ENCODE results near the gene TTYH3.
"Not testable (repeated sequence)": the region's sequence is repeated elsewhere in the genome, so short reads cannot be mapped to it uniquely, and the experiment has no call there.

The TTYH3 gene

DNA sequence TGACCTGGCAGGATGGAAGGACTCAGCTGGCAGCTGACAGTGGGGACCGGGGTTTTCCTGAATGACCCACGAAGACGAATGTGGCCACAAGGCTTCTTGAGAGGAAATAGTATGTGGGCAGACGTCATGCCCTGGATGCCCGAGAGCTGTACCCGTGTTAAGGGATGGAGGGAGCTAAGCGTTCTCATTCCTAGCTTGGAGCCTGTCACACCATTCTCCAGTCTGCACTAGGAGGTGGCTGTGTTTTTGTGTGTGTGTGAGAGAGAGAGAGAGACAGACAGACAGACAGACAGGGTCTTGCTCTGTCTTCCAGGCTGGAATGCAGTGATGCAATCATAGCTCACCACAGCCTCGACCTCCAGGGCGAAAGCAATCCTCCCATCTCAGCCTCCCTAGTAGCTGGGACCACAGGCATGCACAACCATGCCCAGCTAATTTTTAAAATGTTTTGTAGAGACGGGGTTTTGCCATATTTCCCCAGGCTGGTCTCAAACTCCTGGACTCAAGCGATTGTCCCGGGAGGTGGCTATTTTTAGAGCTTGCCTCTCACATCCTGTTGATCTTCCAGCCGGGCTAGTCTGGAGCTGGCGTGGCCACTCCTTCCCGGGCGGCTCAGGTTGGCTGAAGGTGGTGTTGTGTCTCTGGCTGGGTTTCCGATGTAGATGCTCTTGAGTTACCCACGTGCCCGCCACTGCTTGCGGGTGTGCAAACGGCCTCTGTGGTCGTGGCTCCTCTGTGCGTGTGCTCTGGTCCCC, 58.3 kb downstream of the TTYH3 start:
- no peak for DNase-seq

DNA sequence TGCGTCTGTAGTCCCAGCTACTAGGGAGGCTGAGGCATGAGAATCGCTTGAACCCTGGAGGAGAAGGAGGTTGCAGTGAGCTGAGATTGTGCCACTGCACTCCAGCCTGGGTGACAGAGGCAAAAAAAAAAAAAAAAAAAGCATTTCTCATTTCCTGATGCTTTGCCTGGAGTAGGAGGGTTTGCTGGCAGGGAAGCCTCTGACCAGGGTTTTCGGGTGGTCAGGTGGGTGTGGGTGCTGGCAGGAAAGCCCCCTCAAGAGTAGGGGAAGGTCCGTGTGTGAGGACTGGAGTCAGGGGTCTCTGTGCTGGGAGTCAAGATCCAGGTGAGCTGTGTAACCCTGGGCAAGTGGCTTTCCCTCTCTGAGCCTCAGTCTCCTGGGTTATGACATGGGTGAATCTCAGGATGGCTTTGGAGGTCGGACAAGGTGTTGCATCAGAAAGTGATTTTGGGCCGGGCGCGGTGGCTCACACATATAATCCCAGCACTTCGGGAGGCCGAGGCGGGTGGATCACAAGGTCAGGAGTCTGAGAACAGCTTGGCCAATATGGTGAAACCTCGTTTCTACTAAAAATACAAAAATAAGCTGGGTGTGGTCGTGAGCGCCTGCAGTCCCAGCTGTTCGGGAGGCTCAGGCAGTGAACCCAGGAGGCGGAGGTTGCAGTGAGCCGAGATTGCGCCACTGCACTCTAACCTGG, 59.4 kb downstream of the TTYH3 start:
- no peak for DNase-seq

DNA sequence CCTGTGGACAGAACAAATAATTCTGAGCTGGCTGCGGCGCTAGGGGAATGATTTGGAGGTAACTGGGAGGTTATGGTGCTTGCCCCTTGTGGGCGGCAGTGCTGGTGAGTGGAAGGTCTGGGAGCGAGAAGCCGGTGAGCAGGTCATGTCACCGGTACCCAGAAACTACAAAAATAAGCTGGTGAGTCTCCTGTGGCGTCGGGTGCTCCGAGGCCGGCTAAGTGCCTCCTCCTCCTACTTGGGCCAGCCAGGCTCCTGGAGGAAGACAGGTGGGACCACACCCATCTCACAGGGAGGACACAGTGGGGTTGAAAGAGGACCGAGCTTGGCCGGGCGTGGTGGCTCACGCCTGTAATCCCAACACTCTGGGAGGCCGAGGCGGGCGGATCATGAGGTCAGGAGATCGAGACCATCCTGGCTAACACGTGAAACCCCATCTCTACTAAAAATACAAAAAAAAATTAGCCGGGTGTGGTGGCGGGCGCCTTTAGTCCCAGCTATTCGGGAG, 60.2 kb downstream of the TTYH3 start:
- DNase-seq = not testable (repeated sequence)

DNA sequence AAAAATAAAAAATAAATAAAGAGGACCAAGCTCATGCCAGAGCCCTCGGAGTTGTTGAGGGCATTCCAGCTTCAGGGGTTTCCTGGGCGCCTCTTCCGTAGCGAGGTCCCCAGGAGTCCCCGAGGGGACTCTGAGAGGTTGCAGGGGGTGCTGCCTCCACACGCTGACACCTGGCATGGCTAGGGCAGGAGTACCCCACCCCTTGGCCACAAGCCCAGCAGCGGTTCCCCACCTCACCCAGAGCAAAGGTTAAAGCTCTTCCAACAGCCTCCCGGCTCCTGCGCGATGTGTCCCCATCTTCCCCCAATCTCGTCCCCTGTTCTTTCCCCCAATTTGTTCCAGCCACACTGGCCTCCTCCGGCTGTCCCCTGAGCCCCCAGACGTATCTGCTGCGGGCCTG, 60.8 kb downstream of the TTYH3 start:
- no peak for DNase-seq

DNA sequence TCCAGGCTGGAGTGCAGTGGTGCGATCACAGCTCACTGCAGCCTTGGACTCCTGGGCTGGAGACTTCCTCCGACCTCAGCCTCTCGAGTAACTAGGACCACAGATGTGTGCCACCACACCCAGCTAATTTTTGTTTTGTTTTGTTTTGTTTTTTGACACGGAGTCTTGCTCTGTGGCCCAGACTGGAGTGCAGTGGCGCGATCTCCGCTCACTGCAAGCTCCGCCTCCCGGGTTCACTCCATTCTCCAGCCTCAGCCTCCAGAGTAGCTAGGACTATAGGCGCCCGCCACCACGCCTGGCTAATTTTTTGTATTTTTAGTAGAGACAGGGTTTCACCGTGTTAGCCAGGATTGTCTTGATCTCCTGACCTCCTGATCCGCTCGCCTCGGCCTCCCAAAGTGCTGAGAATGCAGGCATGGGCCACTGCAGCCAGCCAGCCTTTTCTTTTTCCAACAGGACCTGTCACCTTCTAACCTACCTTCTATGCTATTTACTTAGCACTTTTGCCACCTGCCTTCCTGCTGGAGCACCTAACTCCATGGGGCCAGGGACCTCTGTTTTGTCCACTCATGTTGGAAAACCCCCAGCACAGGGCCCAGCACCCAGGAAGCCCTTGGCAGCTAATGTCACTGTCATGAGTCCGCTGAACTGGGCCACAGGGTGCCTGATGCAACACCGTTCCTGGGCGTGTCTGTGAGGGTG, 61.8 kb downstream of the TTYH3 start:
- DNase-seq = peak; percentile 1

DNA sequence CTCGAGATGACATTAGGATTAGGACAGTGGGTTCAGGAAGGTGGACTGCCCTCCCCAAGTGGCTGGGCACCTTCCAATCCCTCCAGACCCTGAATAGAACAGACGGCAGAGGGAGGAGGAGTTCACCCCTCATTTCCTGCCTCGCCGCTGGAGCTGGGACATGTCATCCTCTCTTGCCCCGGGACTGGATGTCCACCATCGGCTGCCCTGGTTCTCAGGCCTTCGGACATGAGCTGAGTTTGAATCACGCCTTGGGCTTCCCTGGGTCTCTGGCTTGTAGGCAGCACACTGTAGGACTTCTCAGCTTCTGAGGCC, 62.3 kb downstream of the TTYH3 start:
- not testable (repeated sequence) for DNase-seq

DNA sequence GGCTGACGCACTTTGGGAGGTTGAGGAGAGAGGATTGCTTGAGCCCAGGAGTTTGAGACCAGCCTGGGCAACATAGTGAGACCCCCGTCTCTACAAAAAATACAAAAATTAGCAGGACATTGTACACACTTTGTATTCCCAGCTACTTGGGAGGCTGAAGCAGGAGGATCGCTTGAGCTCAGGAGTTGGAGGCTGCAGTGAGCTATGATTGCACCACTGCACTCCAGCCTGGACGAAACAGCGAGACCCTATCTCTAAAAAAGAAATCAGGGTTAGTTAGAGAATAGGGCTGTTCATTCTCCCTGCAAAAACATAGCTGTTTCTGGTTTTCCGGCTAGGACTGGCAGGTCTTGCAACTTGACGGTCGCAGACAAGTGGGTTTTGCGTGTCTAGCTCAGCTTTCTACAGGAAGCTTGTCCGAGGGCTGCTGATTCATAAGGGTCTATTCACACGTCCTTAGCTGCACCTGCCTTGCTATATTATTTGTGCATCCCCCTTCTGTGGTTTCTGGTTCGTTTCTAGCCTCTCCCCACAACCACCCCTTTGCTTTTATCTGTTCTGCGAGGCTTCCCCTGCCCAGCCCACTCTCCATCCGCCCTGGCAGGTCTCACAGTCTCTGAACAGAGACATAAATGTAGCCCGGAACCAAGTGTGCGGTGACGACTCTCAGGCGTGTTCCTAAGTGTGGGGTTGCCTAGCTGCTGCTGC, 66.9 kb downstream of the TTYH3 start:
- DNase-seq = no peak

DNA sequence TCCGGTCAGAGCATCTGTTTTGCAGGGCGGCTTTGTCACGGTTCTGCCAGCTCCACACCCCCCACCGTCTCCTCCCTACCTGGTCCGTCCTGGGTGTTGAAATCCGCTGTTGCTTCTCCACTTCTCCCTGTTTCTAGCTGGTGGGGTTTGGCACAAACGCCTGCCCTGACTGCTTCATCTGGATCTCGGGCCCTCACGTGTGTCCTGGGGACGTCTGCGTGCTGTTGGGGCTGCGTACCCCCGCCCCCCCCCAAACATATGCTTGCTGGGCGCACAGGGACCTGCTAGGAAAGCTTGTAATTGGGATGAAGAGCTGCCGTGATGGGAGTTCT, 67.5 kb downstream of the TTYH3 start:
- no peak for DNase-seq

DNA sequence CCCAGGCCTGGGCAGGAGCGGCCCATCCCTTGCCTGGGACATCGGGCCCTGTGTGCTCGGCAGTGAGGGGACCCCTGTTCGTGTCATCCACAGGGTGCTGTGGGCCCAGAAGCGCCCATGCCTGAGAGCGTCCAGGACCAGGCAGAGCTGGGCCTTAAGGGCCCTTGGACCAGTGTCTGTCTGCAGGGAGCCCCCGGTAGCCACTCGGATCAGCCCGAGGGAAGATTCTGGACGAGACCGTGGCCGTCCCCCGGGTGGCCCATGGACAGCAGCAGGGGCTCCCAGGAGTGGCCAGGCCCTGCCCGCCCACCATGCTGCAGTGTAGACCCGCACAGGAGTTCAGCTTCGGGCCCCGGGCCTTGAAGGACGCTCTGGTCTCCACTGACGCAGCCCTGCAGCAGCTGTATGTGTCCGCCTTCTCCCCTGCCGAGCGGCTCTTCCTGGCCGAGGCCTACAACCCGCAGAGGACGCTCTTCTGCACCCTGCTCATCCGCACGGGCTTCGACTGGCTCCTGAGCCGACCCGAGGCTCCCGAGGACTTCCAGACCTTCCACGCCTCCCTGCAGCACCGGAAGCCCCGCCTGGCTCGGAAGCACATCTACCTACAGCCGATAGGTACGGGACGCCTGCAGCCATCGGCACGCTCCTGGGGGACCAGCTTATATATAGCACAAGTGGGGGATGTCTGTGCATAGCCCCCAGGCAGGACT, 68.5 kb downstream of the TTYH3 start:
- no peak for DNase-seq

DNA sequence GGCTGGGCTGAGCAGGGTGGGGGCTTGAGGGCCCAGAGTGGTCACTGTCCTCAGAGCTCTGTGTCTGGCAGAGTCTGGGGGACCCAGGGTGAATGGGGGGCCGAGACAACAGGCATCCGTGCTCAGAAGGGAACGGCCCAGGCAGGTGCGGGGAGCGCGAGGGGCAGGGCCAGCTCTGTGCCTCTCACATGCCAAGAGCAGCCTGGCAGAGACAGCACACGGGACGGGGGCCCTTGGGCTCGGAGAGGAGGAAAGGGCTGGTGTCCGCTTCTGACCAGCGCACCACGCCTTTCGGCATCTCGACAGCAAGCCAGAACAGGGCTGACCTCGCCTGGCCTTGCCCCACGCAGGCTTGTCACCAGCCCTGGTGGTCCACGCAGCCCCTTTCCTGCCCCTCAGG, 69.6 kb downstream of the TTYH3 start:
- no peak for DNase-seq

DNA sequence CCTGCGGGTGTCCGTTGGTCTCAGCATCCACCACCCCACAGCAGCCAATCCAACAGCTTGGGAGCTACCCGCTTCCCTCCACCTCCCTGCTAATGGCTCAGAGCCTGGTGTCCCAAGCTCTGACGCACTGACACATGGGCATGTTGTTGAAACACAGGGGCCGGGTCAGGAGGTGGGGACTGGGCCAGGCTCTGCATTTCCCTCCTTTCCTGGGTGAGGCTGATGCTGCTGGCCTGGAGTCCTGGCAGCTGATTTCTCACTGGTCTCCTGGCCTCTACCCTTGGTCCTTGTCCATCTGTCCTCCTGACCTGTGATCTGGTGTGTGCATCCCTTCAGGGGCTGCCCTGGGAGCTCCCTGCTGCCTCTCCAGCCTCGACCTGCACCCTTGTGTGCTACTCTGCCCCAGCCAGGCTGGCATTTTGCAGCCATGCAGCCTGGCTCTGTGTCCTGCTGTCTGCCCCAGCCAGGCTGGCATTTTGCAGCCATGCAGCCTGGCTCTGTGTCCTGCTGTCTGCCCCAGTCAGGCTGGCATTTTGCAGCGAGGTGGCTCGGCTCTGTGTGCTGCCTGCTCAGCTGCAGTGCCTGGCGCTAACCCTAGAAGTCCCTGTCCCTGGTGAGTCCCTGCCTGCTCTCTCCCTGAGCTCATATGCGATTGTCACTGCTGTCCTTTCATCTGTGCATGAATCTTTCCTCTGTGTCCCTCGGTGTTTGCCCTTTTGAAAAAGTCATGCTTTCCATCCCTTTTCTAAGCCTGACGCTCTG, 70.2 kb downstream of the TTYH3 start:
- DNase-seq = no peak

DNA sequence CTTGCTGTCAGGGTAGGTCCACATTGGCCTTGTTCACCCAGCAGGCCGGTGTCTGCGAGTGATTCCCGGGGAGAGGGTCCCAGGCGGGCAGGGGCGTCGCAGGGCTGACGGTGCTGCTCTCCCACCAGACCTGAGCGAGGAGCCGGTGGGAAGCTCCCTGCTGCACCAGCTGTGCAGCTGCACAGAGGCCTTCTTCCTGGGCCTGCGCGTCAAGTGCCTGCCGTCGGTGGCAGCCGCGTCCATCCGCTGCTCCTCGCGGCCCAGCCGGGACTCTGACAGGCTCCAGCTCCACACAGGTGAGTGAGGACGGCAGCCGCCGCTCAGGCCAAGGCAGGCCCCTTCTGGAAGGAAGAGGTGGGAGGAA, 70.8 kb downstream of the TTYH3 start:
- DNase-seq = no peak

DNA sequence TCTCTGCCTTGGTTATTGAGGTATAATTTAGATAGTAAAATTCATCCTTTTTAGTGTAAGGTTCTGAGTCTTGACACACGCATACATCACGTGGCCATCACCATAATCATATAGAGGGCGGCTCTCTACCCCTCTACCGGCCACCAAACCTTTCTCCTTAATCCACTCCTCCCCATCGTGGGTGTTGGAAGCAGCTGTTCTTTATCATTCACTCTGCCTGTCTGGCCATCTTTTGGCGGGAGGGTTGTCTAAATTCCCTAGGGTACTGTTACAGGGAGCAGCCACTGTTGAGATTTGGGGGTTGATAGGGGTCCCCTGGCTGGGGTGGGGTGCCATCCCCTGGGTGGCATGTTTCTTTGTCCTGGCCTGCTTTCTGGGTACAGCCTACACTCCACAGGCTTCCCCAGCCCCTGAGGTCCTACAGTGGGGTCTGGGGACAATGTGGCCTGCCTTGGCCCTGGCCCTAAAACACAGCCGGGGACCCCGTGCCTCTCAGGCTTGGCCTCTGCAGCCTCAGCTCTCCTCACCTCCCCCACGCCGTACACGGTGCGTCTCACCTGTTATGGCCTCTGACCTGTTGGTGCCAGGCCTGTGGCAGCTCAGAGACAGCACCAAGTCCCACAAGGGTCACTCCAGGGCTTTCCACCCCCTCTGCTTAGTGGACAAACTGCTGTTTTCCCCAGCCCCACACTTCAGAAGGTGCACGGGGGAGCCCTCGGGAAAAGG, 73.7 kb downstream of the TTYH3 start:
- no peak for DNase-seq

DNA sequence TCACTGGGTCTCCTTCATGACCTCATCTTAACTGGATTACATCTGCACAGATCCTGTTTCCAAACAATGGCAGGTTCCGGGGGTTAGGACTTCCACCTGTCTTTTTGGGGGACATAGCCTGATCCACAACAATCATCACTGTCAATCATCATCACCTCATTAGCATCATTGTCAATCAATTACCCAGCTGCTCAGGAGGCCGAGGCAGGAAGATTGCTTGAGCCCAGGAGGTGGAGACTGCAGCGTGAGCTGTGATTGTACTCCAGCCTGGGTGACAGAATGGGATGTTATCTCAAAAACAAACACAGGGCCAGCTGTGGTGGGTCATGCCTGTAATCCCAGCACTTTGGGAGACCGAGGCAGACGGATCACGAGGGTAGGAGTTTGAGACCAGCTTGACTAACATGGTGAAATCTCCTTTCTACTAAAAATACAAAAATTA, 74.9 kb downstream of the TTYH3 start:
- no peak for DNase-seq

DNA sequence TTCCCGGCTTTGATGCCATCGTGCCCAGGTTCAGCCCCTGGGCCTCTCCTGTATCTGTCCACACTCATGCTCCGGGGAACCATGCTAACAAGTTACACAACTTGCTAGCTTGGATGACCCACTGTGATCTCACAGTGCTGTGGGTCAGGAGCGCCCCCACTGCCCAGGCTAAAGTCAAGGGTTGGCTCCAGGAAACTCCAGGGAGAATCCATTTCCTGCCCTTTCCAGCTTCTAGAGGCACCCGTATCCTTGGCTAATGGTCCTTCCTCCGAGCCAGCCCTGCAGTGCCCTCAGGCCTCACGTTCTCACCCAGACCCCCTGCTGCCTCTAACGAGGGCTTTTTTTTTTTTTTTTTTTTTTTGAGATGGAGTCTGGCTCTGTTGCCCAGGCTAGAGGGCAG, 75.7 kb downstream of the TTYH3 start:
- no peak for DNase-seq

DNA sequence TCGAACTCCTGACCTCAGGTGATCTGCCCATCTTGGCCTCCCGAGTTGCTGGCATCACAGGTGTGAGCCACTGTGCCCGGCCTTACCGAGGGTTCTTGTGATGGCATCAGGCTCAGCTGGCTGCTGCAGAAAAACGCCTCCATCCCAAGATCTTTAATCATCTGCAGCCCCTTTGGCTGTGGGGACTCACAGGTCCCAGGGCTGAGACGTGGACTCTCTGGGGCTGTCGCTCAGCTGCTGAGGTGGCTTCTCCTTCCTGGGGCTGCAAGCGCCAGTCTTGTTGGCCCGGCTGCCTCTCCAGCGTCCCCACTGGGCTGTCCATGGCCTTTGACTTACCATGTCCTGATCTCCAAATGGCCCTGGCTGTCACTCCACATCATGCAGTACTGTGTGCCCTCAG, 76.3 kb downstream of the TTYH3 start:
- no peak for DNase-seq

DNA sequence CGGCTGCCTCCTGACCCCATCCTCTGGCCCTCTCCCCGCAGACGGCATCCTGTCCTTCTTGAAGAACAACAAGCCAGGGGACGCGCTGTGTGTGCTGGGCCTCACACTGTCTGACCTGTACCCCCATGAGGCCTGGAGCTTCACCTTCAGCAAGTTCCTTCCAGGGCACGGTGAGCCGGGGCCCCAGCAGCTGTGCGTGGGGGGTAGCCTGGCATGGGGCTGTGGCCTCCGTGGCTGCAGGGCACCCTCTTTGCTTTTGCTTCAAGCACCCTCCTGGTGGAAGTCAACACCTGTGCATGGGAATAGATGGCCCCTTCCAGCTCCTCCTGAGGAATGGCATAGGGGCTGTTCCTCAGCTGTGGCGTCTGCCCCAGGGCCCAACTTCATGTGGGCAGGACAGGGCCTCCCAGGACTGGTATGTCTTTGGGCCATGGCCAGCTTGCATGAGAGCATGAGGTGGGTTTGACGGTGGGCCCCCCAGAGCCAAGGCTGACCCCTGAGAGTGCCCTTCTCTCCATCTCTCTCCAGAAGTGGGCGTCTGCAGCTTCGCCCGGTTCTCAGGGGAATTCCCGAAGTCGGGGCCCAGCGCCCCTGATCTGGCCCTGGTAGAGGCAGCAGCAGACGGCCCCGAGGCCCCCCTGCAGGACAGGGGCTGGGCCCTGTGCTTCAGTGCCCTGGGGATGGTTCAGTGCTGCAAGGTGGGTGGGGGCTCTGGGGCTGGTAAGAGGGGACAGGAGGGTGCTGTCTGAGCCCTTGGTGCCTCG, 76.9 kb downstream of the TTYH3 start:
- DNase-seq = no peak

DNA sequence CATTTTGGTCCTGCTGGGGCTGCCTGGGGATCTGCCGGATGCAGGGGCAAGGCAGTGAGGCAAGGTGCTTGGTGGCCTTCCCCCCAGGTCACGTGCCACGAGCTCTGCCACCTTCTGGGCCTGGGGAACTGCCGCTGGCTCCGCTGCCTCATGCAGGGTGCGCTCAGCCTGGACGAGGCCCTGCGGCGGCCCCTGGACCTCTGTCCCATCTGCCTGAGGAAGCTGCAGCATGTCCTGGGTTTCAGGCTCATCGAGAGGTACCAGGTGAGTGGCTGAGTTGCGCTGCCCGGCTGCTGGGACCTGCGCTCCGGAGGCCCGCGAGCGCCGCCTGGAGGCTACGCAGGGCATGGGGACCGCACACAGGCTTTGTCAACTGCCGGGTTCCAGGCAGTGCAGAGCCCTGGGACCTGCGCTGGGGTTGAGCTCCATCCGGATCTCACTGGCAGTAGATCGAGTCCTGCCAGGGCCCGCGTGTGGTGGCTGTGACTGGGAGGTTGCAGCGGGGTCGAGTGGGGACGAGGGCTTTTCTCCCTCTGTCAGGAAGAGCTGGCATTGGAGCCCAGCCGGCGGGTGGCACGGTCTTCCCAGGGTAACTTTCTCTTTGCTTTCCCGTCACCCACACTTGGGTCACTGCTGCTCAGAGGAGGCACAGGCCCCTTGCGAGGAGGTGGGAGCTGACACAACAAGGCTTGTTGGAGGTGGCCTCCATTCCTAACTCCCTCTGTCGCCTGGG, 77.9 kb downstream of the TTYH3 start:
- DNase-seq = peak; percentile 65

DNA sequence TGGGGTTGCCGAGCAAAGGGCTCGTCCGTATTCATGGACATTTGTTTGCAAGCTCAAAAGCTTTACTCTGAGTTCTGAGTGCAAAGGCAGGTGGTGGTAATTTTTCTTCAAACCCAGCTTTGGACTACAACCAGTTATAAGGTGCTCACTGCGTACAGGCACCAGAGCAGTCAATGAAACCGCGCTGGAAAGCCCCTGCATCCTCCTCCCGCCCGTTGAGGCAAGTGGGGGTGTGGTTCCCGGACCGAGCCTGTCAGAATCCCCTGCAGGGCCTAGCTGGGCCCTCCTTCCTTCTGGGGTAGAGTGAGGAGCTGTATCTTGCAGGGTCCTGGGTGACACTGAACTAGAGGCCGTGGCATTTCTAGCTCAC, 78.5 kb downstream of the TTYH3 start:
- DNase-seq = no peak
